SH-SY5Y (cell line): ENCODE measurements around the gene SPIN2B.
"Not testable (repeated sequence)": the region's sequence is repeated elsewhere in the genome, so short reads cannot be mapped to it uniquely, and the experiment has no call there.

Experiments used
- GATA2 ChIP-seq: IDR thresholded peaks from 2 replicates; pipeline ENCODE4 v1.6.1; 2011; ENCODE audit warnings: mild to moderate bottlenecking, low read depth, low read length
- GATA3 ChIP-seq: IDR thresholded peaks from 2 replicates; pipeline ENCODE4 v1.6.1; 2011; ENCODE audit warnings: low read depth, mild to moderate bottlenecking, low read length, moderate library complexity

SPIN2B gene

GRCh38 chrX:57121162-57121755 is at the start of gene SPIN2B:
TSS of gene SPIN2B (minus strand) at chrX:57121548.
- TF ChIP-seq GATA2: no peak
- TF ChIP-seq GATA3: no peak

DNA sequence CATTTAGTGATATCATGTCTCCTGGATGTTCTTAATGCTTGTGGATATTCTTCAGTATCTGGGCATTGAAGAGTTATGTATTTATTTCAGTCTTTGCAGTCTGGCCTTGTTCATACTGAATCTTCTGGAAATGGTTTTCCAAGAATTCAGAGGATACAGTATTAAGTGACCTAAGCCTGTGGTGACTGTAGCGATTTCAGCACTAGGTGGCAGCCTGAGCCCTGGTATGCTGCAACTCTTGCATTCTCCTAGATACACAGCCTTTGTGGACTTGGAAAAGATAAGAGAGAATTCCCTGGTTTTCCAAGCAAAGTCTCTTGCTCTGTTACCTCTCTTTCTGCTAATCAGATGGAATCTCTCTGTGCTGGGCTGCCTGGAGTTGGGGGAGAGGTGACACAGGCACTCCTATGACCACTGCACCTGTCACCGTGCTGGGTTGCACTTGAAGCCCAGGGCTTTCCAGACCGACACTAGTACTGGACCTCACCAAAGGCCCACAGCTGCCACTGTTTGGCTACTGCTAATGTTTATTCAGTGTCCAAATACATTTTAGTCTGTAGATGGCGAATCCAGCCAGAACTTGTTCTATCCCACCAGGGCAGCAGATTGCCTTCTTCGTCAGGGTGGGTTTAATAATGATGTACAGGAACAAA is 35.2 kb upstream of the SPIN2B start:
- no peak for TF ChIP-seq GATA2
- no peak for TF ChIP-seq GATA3

- no peak for TF ChIP-seq GATA3
- TF ChIP-seq GATA2: no peak
Observed at GRCh38 chrX:57155171-57155570, 33.8 kb upstream of the SPIN2B start.

DNA sequence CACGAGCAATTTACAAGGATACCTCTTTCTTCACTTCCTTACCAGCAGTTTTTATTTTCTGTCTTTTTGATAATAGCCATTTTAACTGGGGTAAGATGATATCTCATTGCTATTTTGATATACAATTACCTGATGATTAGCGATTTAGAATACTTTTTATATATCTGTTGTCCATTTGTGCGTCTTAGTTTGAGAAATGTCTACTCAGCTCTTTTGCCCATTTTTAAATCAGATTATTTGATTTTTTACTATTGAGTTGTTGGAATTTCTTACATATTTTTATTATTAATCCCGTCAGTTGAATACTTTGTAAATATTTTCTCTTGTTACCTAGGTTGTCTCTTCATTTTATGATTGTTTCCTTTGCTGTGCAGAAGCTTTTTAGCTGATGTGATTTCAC is 17.3 kb upstream of the SPIN2B start:
- no peak for TF ChIP-seq GATA3
- no peak for TF ChIP-seq GATA2

DNA sequence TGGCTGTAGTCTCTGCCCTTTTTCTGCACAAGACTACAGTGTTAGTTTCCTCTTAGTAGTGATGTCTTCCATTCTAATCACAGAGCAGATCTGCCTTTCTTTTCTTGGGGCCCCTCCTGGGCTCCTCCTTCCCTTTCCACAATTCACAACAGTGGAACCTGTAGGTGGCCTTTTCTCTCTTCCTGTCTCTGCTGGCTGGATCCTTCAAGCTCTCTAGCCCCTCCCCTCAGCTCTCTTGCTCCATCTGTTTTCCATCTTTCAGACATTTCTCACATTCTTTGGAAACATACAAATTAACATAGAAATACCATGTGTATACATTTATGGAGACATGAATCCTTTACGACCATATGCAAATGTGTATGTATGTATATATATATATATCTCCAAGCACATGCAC is 16.2 kb upstream of the SPIN2B start:
- TF ChIP-seq GATA2 (no peak), GATA3 (no peak)

DNA sequence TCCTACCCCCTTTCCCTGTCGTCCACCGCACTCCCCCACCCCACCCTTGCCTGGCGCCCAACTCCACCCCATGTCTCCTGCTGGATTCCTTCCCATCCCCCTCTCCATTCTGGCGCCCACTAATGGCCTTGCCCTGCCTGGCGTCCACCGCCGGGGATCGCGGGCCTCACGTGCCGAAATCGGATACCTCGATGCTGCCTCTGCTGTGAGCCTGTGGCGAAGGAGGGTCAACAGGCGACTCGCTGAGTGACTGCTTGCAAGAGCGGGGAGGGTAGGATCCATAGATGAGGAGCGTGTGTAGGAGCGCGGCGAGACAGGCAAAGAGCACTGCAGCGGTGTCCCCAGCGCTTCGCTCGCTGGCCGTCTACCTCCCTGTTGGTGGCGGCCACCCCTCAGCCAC is 15.7 kb upstream of the SPIN2B start, which contains the start of gene SPIN2A:
TSS of gene SPIN2A (minus strand) at position 325 of the 400 bp plus-strand sequence. CDS start 800 bp downstream, outside the sequence.
- TF ChIP-seq GATA3, GATA2: not testable (repeated sequence)

DNA sequence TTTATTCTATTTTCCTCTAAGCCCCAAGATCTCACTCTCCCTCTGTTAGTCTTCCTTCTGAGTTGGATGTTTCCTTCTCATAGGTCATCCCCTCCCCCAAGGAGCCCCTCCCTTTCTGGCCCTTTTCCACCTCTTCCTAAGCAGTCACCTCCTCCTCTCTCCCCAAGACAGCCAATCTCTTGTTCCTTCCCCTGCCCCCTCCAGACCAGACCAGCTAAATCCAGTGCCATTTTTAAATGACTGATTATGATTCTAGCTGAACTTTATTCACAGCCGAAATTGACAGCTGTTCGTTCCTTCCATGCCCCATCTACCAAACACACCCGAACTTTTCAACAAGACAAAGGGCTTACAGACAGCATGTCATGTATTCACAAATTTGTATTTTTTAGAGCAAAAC is 13.9 kb upstream of the SPIN2B start:
- no peak for TF ChIP-seq GATA3
- no peak for TF ChIP-seq GATA2

- no peak for TF ChIP-seq GATA3
- no peak for TF ChIP-seq GATA2
Observed at GRCh38 chrX:57134702-57135101, 13.4 kb upstream of the SPIN2B start.

DNA sequence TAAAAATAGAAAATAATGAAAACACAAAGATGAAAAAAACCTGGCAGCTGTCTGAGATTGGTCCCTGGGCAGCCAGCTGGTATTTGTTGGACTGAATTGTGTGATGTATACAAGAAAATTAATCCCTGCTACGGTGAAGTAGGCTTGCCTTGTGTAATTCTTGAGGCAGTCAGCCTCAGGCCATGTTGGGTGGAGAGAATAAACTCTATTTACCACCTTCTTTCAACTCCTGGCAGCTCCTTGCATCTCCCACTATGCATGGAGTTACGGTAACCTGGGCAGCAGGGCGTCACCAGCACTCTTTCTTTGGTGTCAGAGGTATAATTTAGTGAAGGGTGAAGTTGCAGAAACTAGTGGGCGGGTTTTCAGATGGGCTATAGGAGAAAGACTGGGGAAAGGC is 12.4 kb upstream of the SPIN2B start:
- TF ChIP-seq GATA3 (no peak), GATA2 (no peak)

- TF ChIP-seq GATA3 (no peak), GATA2 (no peak)
Observed at GRCh38 chrX:57132046-57132445, 10.7 kb upstream of the SPIN2B start.

GRCh38 chrX:57121816-57122215 is 468 bp upstream of the SPIN2B start:
- no peak for TF ChIP-seq GATA2
- TF ChIP-seq GATA3: no peak

DNA sequence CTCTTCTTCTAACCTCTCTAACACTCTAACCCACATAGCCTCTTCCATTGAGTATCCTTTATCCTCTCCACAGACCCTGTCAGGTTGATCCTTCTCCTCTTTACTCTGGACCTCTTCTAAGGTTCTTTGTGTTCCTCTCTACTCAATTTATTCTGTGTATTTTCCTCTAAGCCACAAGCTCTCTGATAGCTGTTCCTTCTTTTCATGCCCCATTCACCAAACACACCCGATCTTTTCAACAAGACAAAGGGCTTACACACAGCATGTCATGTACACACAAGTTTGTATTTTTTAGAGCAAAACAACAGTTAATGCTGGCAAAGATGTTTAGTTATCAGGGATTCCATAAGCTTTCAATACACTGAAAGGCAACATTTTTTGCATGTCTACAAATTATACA is 1.9 kb downstream of the SPIN2B start:
- TF ChIP-seq GATA2 (no peak), GATA3 (no peak)

DNA sequence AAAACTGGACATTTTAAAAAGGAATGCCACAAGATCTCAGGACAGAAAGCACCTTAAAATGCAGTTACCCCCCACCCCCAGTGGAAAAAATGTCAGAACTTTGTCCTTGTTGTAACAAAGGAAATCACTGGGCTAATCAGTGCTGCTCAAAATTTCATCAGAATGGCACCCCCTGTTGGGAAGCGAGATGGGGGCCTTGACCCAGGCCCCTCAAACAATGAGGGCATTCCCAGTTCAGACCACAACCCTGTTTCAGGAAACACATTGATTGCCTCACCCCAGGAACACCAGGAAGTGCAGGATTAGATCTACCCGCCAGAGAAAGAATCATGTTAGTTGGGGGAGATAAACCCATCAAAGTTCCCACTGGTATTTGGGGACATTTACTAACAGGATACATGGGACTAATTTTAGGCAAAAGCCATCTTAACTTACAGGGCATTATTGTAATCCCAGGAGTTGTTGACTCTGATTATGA is 16.4 kb downstream of the SPIN2B start:
- no peak for TF ChIP-seq GATA3
- TF ChIP-seq GATA2: no peak

DNA sequence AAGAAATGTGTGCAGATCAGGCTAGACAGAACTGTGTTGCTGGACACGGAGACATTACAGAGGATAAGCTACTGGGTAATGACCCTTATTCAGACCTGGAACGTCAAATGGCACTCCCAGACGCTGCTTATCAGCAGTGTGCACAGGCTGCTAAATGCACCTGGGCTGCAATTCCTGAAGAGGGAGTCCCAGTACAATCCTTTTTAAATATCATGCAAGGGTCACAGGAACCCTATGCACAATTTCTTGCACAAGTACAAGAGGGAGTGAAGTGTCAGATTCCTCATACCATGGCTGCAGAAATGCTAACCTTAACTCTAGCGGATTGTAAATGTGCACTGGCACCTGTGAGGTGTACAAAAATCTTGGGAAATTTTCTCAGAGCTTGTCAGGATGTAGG is 16.9 kb downstream of the SPIN2B start:
- TF ChIP-seq GATA3: no peak
- TF ChIP-seq GATA2: no peak

DNA sequence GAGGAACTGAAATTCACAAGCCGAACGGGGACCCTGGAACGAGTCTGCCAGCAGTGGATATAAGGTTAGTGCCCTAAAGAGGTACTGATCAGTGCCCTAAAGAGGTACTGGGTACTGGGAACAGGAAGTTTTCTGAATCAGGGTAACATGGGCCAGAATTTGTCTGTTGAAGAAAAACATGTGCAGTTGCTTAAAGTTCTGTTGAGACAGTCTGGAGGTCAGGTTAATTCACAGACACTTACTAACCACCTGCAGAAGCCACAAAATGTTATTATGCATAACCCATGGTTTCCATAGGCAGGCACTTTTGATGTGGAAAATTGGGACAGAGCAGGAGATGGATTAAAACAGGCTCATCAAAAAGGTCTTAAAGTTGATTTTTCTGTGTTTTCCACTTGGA is 17.9 kb downstream of the SPIN2B start:
- TF ChIP-seq GATA2 (no peak), GATA3 (no peak)
